Lung (tissue), 12 donors: ENCODE data around the gene LSG1. TPM values are rescaled to one million over a fixed set of nuclear protein-coding genes. Genes with fewer than 3 reads are reported as not detected.

Experiments
- ATAC-seq: fragments of 200-7000 bp; cut with Tn5 transposase; one replicate; pipeline ENCODE4 v1.9.1; 2020; ENCODE audit warnings: moderate number of reproducible peaks; ENCODE audit not compliant: insufficient read depth, low FRiP score
- DNase-seq, 3 donors: peaks; one replicate each; pipeline ENCODE4 v3.0.0-alpha.2; 2013 to 2017
- H3K27ac ChIP-seq, 2 donors: one replicate each; pipeline ENCODE4 v1.5.1; 2013; ENCODE audit warnings: mild to moderate bottlenecking in 2 of 2, moderate library complexity in 2 of 2, control low read depth in 1 of 2, inconsistent platforms in 1 of 2, low read depth in 1 of 2, low read length in 1 of 2
- H3K27me3 ChIP-seq, 3 donors: one replicate each; pipeline ENCODE4 v1.5.1; 2013; ENCODE audit warnings: low read length in 2 of 3; ENCODE audit not compliant: control insufficient read depth in 3 of 3, insufficient read depth in 3 of 3
- H3K36me3 ChIP-seq, 4 donors: one replicate each; pipeline ENCODE4 v1.5.1; 2013; ENCODE audit warnings: low read length in 4 of 4, mild to moderate bottlenecking in 1 of 4, moderate library complexity in 1 of 4; ENCODE audit not compliant: control insufficient read depth in 4 of 4, insufficient read depth in 4 of 4
- H3K4me1 ChIP-seq, 5 donors: one replicate each; pipeline ENCODE4 v1.5.1; 2013; ENCODE audit warnings: low read length in 5 of 5, mild to moderate bottlenecking in 2 of 5, moderate library complexity in 1 of 5; ENCODE audit not compliant: control insufficient read depth in 5 of 5, insufficient read depth in 5 of 5
- H3K4me3 ChIP-seq: one replicate; pipeline ENCODE4 v1.5.1; 2013; ENCODE audit warnings: mild to moderate bottlenecking, control low read depth, moderate library complexity
- H3K9ac ChIP-seq, 2 donors: one replicate each; pipeline ENCODE4 v1.5.1; 2013; ENCODE audit warnings: low read length in 2 of 2, control low read depth in 1 of 2; ENCODE audit not compliant: insufficient read depth in 1 of 2
- H3K9me3 ChIP-seq, 4 donors: one replicate each; pipeline ENCODE4 v1.5.1; 2013; ENCODE audit warnings: low read length in 3 of 4, mild to moderate bottlenecking in 1 of 4, moderate library complexity in 1 of 4; ENCODE audit not compliant: control insufficient read depth in 4 of 4, insufficient read depth in 3 of 4
- WGBS, 2 donors: extraction: QIAGEN DNeasy Blood & Tissue Kit; methylation state at CpG; one replicate each; pipeline ENCODE4 v1.1.7; 2013; 5-methylcytosine and 5-hydroxymethylcytosine counted together
- polyA plus RNA-seq, 2 donors: library from polyadenylated mRNA; stranded (reverse); fragments of 200-250 nt; gene quantifications; one replicate each; pipeline ENCODE4 v1.2.1, GENCODE V29; 2013
- total RNA-seq, 2 donors: library from RNA; depleted of rRNA in 1 of 2; stranded (reverse); fragments of >200 nt in 1 of 2; gene quantifications; one replicate each; pipeline ENCODE4 v1.2.1, GENCODE V29; 2014 to 2021
- TF ChIP-seq, protein P1 (sequence below): IDR thresholded peaks from 2 replicates; pipeline ENCODE4 v1.5.1; 2012; ENCODE audit warnings: mild to moderate bottlenecking; ENCODE audit errors: control extremely low read depth, extremely low read depth
- donor health status: control.
- donor health status: control.
- donor health status: Bipolar disorder and iron deficiency.
- donor health status: healthy.
- donor health status: DM: yes; HTN: yes; CAD: no.

The LSG1 gene
- total and polyA plus RNA-seq, 4 donors, result 19.4 to 37.4 (median 24.5) TPM

DNA sequence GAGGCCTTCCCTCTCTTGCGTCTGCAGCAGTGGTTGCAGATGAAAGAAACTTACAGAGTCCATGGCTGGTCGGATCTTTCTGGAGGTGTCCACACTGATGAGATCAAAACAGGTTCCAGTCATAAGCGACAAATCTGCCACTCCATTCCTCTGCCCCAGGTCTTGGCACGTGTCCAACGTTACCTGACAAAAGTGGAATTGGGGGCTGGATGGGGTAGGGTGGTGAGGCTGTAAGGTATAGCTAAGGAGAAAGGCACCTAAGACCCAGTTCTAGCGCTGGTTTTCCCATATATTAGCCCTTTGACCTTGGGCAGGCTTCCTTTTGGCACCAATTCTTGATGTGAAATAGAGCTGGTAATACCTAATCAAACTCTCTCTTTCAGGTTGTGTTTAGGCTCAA, 24.7 kb upstream of the LSG1 start:
- TF ChIP-seq, protein P1, sequence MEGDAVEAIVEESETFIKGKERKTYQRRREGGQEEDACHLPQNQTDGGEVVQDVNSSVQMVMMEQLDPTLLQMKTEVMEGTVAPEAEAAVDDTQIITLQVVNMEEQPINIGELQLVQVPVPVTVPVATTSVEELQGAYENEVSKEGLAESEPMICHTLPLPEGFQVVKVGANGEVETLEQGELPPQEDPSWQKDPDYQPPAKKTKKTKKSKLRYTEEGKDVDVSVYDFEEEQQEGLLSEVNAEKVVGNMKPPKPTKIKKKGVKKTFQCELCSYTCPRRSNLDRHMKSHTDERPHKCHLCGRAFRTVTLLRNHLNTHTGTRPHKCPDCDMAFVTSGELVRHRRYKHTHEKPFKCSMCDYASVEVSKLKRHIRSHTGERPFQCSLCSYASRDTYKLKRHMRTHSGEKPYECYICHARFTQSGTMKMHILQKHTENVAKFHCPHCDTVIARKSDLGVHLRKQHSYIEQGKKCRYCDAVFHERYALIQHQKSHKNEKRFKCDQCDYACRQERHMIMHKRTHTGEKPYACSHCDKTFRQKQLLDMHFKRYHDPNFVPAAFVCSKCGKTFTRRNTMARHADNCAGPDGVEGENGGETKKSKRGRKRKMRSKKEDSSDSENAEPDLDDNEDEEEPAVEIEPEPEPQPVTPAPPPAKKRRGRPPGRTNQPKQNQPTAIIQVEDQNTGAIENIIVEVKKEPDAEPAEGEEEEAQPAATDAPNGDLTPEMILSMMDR, result no peak
- WGBS, 2 donors, result 81 to 92% methylated on average over 6 of the region's 6 CpGs
- no peak overlapping the region for H3K4me3 ChIP-seq

DNA sequence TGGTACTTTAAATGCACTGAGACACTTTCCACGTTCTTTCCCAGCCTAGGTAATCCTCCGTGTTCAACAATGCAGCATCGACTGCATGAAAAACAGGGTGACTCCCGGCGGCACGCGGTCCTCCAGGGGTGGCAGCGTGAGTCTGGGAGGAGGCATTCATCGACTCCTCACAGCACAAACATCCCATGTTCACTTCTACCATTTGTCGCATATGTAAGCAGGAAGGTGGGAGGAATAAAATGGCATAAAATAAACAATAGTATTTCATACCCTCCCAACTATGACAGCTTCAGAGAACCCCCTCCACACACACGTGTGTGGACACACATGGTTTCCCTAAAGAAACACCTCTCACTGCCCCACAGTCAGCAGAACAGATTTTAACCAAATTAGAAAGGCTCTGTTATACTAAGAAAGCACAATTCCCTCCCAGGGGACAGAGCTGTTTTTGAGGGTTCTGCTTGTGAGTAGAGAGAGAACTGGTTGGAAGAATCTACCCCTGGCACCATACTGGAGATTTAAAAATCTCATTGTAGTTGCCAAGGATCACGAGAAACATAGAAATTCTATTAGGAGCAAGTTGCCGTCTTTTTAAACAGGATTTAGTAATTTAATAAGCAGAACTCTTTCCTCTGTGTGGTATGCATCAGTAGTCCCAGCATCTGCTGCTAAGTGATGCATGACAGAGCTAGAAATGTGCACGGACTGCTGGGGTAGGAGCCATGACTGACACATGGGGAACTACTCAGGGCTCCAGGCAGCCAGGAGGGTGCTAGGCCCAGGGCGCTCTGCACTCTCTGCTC, 19.7 kb upstream of the LSG1 start:
- H3K36me3 ChIP-seq, result peaks cover 0 to 9% (median 2%) of the 10 kb centered on the region in 4 donors
- 58 to 75% methylated on average over 15 of the region's 15 CpGs for WGBS, 2 donors
- H3K9me3 ChIP-seq, result no peaks in the 10 kb centered on the region
- TF ChIP-seq, protein P1, result no peak
- ATAC-seq (no peak), DNase-seq (peak in 2 of 3 donors; percentile 40 to 46)
- H3K27ac ChIP-seq, result peak overlapping the region; percentile 7 to 24
- no peak overlapping the region for H3K4me3 ChIP-seq
- H3K4me1 ChIP-seq, result peaks cover 7 to 50% (median 16%) of the 10 kb centered on the region in 5 donors
- no peak overlapping the region for H3K9ac ChIP-seq
- no peaks in the 10 kb centered on the region for H3K27me3 ChIP-seq

More for the DNA sequence above, 24.7 kb upstream of the LSG1 start:
- Histone ChIP-seq H3K9ac (no peak overlapping the region), H3K27ac (no peak overlapping the region), H3K9me3 (peaks cover 0 to 10% (median 2%) of the 10 kb centered on the region in 4 donors), H3K27me3 (no peaks in the 10 kb centered on the region), H3K36me3 (no peaks in the 10 kb centered on the region), H3K4me1 (peaks cover 0 to 5% (median 2%) of the 10 kb centered on the region in 5 donors)
- ATAC-seq (no peak), DNase-seq (no peak)

DNA sequence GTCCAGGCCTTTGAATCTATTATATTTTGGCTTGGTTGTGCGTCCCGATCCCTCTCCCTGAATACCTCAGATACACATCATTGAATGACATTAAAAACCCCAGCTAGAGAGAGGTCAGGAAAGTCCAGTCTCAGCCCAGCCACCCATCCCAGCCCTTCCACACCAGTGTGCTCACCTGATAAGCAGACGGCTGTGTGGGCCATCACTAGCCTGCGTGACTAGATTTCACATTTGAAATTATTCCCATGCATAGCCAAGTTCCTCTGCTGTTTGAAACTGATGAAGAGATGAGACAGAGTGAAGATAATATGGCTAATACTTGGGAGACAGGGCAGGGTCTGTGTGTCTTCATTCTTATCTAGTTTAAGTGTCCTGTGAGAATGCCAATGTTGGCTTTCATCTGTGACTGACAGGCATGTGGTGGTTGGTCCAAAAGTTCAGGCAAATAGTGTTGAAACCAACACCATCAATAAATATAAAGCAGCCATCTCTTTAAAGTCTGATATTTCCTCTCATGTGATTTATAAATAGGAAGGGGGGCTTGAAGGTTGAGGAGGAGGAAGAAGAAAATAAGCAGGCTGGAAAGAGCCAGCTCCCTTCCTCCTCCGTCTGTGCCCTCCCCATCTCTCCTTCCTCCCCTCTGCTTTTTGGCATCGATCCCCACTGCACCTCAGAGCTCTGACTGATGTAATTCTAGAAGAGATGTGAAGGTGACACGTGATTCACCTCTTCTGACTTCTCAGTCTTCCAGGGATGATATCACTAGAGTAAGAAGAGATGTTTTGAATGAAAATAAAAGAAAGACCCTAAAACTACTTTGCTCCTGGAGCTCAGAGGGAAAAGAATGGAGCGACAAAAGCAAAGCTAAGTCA, 18.7 kb upstream of the LSG1 start:
- Histone ChIP-seq H3K4me3 (no peak overlapping the region), H3K4me1 (peaks cover 7 to 50% (median 16%) of the 10 kb centered on the region in 5 donors), H3K36me3 (peaks cover 0 to 9% (median 2%) of the 10 kb centered on the region in 4 donors), H3K9me3 (no peaks in the 10 kb centered on the region), H3K27me3 (no peaks in the 10 kb centered on the region), H3K9ac (peak overlapping the region in 1 of 2 donors; percentile 20), H3K27ac (peak overlapping the region in 1 of 2 donors; percentile 24)
- TF ChIP-seq, protein P1, result no peak
- DNase-seq, result peak in 2 of 3 donors; percentile 12 to 40
- ATAC-seq, result no peak
- WGBS, 2 donors, result 66 to 70% methylated on average over 8 of the region's 8 CpGs
